GM21717 (cell line): ENCODE measurements around the gene SPG7.
A peak's percentile ranks its signal among the peaks of the same experiment; 100 is the strongest.
"Not testable (repeated sequence)": the region's sequence is repeated elsewhere in the genome, so short reads cannot be mapped to it uniquely, and the experiment has no call there.

Experiments used
- ATAC-seq: cut with Tn5 transposase; IDR thresholded peaks from one replicate; pipeline ENCODE4 v1.9.1; 2021; ENCODE audit warnings: mild to moderate bottlenecking, moderate library complexity; ENCODE audit not compliant: unreplicated experiment

The SPG7 gene

GRCh38 chr16:89507834-89508590 lies at the start of gene SPG7:
TSS of gene SPG7 (plus strand) at chr16:89508403. CDS start at chr16:89508418, 15 bp downstream.
- peak; percentile 51 for ATAC-seq

GRCh38 chr16:89458551-89458950 lies 49.7 kb upstream of the SPG7 start:
- ATAC-seq = no peak

GRCh38 chr16:89458967-89459366 lies 49.2 kb upstream of the SPG7 start:
- ATAC-seq = no peak

GRCh38 chr16:89460556-89460955 lies 47.6 kb upstream of the SPG7 start:
- no peak for ATAC-seq

- not testable (repeated sequence) for ATAC-seq
Measured at GRCh38 chr16:89461890-89462289, 46.3 kb upstream of the SPG7 start.

GRCh38 chr16:89462639-89463038 lies 45.6 kb upstream of the SPG7 start:
- ATAC-seq = not testable (repeated sequence)

- not testable (repeated sequence) for ATAC-seq
Measured at GRCh38 chr16:89463312-89463711, 44.9 kb upstream of the SPG7 start.

- no peak for ATAC-seq
Measured at GRCh38 chr16:89466920-89467319, 41.3 kb upstream of the SPG7 start.

GRCh38 chr16:89467382-89467781 lies 40.8 kb upstream of the SPG7 start:
- ATAC-seq = no peak

GRCh38 chr16:89472711-89473075 lies 35.5 kb upstream of the SPG7 start:
- no peak for ATAC-seq

GRCh38 chr16:89473136-89473712 lies 35.0 kb upstream of the SPG7 start:
- no peak for ATAC-seq

- ATAC-seq = no peak
Measured at GRCh38 chr16:89473791-89474414, 34.3 kb upstream of the SPG7 start.

GRCh38 chr16:89475144-89475543 lies 33.1 kb upstream of the SPG7 start:
- ATAC-seq = no peak

- ATAC-seq = peak; percentile 14
Measured at GRCh38 chr16:89476379-89476778, 31.8 kb upstream of the SPG7 start.

GRCh38 chr16:89476811-89477261 lies 31.4 kb upstream of the SPG7 start:
- peak; percentile 49 for ATAC-seq

GRCh38 chr16:89478576-89479221 lies 29.5 kb upstream of the SPG7 start:
- ATAC-seq = no peak

GRCh38 chr16:89481356-89481955 lies 26.7 kb upstream of the SPG7 start:
- no peak for ATAC-seq

GRCh38 chr16:89482150-89482816 lies 25.9 kb upstream of the SPG7 start:
- ATAC-seq = no peak

GRCh38 chr16:89482817-89483205 lies 25.4 kb upstream of the SPG7 start:
- no peak for ATAC-seq

- ATAC-seq = no peak
Measured at GRCh38 chr16:89484041-89484501, 24.1 kb upstream of the SPG7 start.
